HG03159 (cell line): ENCODE measurements around the gene ARID1A.

ENCODE experiments used
- ATAC-seq: cut with Tn5 transposase; IDR thresholded peaks from one replicate; pipeline ENCODE4 v1.9.1; 2021; ENCODE audit warnings: mild to moderate bottlenecking, moderate library complexity; ENCODE audit not compliant: unreplicated experiment

The ARID1A gene

DNA sequence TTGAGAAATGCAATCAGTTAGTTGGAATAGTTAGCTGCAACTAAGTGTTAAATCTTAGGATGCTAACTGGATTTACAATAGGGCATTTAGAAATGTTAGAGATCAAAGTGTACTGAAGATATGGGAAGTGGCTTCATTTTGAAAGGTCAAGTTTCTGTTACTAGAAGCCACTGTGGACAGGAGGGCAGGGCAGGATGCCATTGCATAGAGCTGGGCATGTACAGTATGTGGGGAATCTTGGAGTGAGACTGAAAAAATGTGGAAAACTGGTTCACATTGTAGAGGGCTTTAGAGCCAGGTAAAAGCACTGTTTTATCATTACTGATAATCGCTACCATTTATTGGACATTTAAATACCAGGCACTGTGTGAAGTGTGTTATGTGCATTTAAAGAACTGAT is 31.0 kb downstream of the ARID1A start:
- ATAC-seq = no peak

GRCh38 chr1:26727476-26727875 is 31.7 kb downstream of the ARID1A start:
- ATAC-seq = no peak

DNA sequence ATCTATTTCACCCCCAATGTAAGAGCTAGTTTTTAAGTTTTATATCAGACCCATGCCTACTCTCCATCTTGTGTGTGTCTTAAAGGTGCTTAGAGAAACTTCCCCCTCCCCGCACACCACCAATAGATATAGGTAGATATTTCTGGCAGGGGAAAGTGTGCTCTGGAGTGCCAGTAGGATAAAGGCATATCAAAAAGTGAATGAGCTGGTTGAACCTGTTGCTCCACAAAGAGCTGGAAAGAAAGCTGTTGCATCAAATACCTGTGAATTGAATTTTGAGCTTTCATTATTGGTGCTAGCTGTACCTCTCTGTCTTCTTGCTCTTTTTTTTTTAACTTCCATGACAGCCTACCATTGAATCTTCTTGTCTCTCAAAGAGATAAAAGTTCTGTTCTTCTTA is 32.8 kb downstream of the ARID1A start:
- no peak for ATAC-seq

- ATAC-seq = no peak
Measured at GRCh38 chr1:26729633-26730032, 33.8 kb downstream of the ARID1A start.

DNA sequence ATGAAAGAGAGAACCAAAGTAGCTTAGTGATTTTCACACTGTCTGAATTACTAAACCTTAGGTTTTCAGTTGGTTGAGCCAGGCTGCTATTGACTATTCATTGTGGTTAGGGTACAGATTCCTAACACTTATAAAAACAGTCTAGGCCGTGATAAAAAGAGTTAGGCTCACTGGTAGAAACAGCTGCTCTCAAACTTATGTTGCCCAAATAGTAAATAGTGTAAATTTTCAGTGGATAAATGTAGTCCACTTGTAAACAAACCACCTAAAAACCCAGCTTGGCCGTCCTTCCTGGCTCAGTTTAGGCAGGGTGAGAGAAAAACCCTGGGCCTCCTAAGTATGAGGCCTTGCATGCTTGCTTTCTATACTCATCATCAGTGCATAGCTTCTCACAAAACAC is 34.9 kb downstream of the ARID1A start:
- no peak for ATAC-seq

- no peak for ATAC-seq
Measured at GRCh38 chr1:26731233-26731902, 35.6 kb downstream of the ARID1A start.

- ATAC-seq = no peak
Measured at GRCh38 chr1:26733392-26733791, 37.6 kb downstream of the ARID1A start.

GRCh38 chr1:26733982-26734381 is 38.2 kb downstream of the ARID1A start:
- no peak for ATAC-seq

GRCh38 chr1:26734501-26735058 is 38.8 kb downstream of the ARID1A start:
- no peak for ATAC-seq

GRCh38 chr1:26739329-26739914 is 43.6 kb downstream of the ARID1A start:
- no peak for ATAC-seq

DNA sequence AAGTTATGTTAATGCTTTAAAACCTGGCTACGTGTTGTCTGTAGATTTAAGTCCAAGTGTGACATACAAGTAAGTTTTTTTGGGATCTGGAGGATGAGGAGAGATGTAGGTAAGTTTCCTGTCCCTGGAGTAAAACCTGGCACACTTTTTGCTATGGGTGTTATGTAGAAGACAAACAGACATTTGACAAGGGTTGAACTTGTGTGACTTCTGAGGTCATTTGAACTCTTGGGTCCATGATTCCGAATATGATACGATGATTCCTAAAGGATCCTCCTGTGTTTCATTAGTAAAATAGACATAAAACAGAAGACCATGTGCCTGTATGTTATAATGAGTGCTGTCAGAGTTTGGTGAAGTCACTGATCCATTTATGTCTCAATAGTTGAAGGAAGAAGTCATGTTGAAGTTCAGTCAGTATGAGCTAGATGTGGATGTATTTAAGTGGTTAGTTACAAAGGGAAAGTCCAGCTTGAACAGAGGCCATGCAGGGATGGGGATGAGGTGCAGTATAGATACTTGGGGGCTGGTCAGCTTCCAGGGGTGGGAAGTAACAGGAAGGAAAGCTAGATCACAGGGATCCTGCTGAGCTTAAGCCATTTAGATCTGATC is 44.3 kb downstream of the ARID1A start:
- no peak for ATAC-seq

DNA sequence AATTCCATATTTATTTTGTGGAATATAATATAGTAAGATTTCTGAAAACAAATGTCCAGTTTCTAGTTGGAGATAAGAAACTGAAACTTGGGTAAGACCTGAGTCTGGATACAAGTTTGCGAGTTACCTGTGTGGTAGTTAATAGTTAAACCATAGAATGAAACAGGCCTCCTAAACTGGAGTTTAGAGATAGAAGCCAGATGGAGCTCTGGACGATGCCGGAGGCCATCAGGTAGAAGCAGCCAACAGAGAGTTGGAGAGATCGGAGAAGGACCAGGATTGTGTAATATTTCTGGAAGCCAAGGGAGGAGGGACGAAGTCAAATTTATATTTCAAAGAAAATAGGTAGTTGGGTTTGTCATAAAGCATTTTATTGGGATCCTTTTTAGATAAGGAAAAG is 45.1 kb downstream of the ARID1A start:
- ATAC-seq = no peak

DNA sequence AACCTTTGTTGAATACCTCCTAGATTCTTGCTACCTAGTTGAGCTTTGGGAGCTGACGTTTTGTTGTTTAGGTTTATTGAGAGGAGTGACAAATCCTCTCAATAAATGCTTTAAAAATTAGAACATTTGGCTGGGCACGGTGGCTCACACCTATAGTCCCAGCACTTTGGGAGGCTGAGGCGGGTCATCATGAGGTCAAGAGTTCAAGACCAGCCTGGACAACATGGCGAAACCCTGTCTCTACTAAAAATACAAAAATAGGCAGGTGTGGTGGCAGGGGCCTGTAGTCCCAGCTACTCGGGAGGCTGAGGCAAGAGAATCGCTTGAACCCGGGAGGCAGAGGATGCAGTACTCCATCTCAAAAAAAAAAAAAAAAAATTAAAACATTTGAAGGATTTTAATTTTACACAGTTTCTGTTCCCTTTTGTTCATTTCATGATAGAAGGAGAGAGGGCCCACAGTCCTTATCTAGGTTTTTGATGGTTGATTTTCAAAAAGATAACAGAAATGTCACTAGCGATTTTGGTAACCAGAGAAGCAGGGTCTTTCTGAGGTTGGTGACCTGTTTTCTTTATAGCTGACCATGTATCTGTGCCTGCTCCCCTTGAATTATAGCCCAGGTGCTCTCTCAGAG is 47.7 kb downstream of the ARID1A start:
- peak; percentile 8 for ATAC-seq

DNA sequence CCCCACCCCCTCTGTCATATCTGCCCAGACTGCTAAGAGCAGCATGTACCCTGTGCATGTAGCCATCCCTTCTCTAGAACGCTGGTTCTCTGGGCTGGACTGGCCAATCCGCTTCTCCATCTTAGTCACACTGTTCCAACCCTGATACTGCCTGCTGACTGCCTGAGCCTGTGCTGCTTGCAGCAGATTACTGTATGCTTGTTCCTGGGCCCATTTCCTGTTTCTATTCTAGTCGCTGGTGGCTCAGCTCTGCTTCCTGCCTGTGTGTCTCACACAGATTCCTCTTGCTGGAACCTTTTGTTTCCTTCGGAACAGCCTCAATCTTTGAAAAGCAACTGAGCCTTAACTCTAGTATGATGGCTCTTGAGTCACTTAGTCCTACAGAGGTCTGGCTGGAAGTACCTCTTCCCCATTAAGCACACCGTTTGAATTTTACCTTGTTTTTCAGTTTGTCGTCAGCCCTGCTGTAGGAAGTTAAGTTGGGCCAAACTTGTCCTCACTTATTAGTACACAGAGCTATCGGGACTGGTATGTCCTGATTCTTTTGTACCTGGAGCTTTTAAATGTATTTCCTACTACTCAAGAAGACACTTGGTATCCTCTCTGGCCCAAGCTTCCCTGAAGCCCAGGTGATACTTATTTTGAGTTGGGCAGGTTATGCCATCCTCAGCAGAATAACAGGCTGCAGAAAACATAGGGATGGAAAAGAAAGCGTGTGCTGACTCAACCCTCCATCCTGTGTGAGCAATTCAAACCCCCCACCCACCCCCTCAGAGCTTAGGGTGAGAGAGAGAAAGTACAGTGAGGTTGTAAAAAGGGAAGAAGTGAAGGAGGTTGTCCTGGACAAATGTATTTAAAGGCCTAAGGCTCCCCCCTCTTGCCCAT is 48.5 kb downstream of the ARID1A start:
- peak; percentile 94 for ATAC-seq

DNA sequence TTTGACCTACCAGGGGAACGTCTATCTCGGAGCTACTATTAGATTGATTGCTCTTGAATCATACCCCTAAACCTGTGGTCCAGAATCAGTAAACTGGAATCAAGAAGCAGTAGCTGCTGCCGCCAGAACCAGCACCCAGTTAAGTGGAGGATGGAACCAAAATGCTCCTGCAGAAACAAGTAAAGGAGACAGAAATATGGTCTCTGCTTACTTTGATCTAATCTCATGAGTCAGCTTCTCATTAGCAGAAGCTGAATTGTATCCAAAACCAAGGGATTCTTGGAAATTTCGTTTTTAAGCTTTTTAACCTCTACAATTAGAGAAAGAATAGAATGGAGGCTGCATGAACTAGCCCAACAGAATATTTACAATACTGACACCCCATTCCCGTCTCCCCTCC is 49.4 kb downstream of the ARID1A start:
- ATAC-seq = no peak

- ATAC-seq = no peak
Measured at GRCh38 chr1:26747048-26747447, 51.2 kb downstream of the ARID1A start.

GRCh38 chr1:26748351-26748750 is 52.5 kb downstream of the ARID1A start:
- no peak for ATAC-seq

DNA sequence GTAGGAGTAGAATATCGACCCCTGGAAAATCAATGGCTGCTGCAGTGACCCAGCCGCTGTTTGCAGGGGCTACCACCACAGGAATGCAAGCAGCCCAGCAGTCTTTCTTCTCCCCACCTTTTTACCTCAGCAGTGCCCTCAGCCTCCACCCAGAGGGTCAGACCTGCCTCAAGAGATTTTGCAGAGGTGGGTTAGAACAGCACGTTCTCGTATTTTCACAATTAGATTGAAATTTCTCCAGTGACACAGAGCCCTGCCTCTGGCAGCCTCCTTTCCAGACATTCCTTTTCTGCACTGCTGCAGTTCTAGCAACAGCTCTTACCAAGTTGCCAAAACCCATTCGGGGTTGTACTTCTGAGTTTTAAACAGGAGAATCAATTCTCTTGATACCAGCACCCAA is 53.6 kb downstream of the ARID1A start:
- no peak for ATAC-seq

DNA sequence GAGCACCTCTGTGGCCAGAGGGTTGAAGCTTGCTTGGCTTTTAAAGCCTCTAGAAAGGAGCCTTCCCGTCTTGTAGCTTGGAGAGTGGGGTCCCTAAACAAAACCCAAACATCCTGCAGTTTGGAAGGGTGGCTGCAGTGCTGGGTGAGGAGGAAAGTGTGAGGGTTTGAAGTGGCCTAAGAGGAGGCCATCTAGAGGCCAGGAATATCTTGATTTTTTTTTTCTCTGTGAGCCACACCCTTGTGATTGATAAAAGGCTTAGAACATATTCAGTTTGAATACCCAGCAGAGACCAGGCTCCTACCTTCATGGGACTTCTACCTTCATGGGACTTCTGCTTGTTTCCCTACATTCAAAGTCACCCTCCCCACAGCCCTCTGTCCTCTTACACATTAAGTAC is 54.6 kb downstream of the ARID1A start:
- ATAC-seq = no peak

- ATAC-seq = no peak
Measured at GRCh38 chr1:26752519-26752918, 56.7 kb downstream of the ARID1A start.
